Hepatocyte (in vitro differentiated cells): ENCODE measurements around the gene TNFSF15. TPM values are rescaled to one million over a fixed set of nuclear protein-coding genes. Genes with fewer than 3 reads are reported as not detected.

Source experiments
- DNase-seq: peaks from one replicate; pipeline ENCODE4 v3.0.0-alpha.2; 2016; ENCODE audit warnings: low spot score
- H2AFZ ChIP-seq: fragments of 200-600 bp; sonication (generic); 2 replicates; pipeline ENCODE4 v1.6.0; 2016; ENCODE audit warnings: antibody characterized with exemption, mild to moderate bottlenecking
- H3K27ac ChIP-seq: fragments of 200-600 bp; sonication (generic); 2 replicates; pipeline ENCODE4 v1.5.1; 2016; ENCODE audit warnings: mild to moderate bottlenecking
- H3K27me3 ChIP-seq: fragments of 200-600 bp; sonication (generic); 2 replicates; pipeline ENCODE4 v1.6.1; 2016
- H3K36me3 ChIP-seq: fragments of 200-600 bp; sonication (generic); replicated peaks from 2 replicates; pipeline ENCODE4 v1.5.1; 2016; ENCODE audit warnings: low read depth; ENCODE audit not compliant: insufficient read depth
- H3K4me1 ChIP-seq: fragments of 200-600 bp; sonication (generic); 2 replicates; pipeline ENCODE4 v1.5.1; 2016; ENCODE audit warnings: mild to moderate bottlenecking, moderate library complexity; ENCODE audit not compliant: insufficient read depth
- H3K4me2 ChIP-seq: fragments of 200-600 bp; sonication (generic); 2 replicates; pipeline ENCODE4 v1.6.0; 2016
- H3K4me3 ChIP-seq: fragments of 200-600 bp; sonication (generic); 2 replicates; pipeline ENCODE4 v1.5.1; 2016; ENCODE audit warnings: mild to moderate bottlenecking
- H3K79me2 ChIP-seq: fragments of 200-600 bp; sonication (generic); 2 replicates; pipeline ENCODE4 v1.6.0; 2017; ENCODE audit warnings: mild to moderate bottlenecking
- H3K9me2 ChIP-seq: fragments of 200-600 bp; sonication (generic); replicated peaks from 2 replicates; pipeline ENCODE4 v1.6.0; 2017; ENCODE audit warnings: mild to moderate bottlenecking; ENCODE audit not compliant: insufficient read depth
- H3K9me3 ChIP-seq: fragments of 200-600 bp; sonication (generic); 2 replicates; pipeline ENCODE4 v1.5.1; 2016; ENCODE audit warnings: low read depth, mild to moderate bottlenecking
- H4K20me1 ChIP-seq: fragments of 200-600 bp; sonication (generic); 2 replicates; pipeline ENCODE4 v1.6.0; 2016; ENCODE audit warnings: mild to moderate bottlenecking; ENCODE audit not compliant: insufficient read depth, poor library complexity, severe bottlenecking
- EZH2 ChIP-seq: fragments of 200-600 bp; sonication (generic); IDR thresholded peaks from 2 replicates; pipeline ENCODE4 v1.6.1; 2016; ENCODE audit warnings: antibody characterized with exemption, mild to moderate bottlenecking, borderline replicate concordance
- EZH2phosphoT487 ChIP-seq: fragments of 200-600 bp; sonication (generic); IDR thresholded peaks from one replicate; pipeline ENCODE4 v1.6.1; 2018; ENCODE audit warnings: antibody characterized with exemption, mild to moderate bottlenecking, low read depth, moderate library complexity; ENCODE audit not compliant: unreplicated experiment, severe bottlenecking
- WGBS: methylation state at CpG from one replicate; pipeline ENCODE4 v1.1.6; 2016; ENCODE audit warnings: low lambda C conversion rate; ENCODE audit errors: missing lambda C conversion rate; 5-methylcytosine and 5-hydroxymethylcytosine counted together
- polyA plus RNA-seq: library from polyadenylated mRNA; unstranded; fragments of >200 nt; fragmentation: Nextera tagmentation; extraction: Ambion mirVana; gene quantifications from 2 replicates; pipeline ENCODE4 v1.2.1, GENCODE V29; 2016
- total RNA-seq: library from RNA; depleted of rRNA; stranded (reverse); fragments of >200 nt; gene quantifications from 2 replicates; pipeline ENCODE4 v1.2.3, GENCODE V29; 2014
- TF ChIP-seq, protein P1 (sequence below): fragments of 200-600 bp; sonication (generic); IDR thresholded peaks from 2 replicates; pipeline ENCODE4 v1.5.1; 2016; ENCODE audit warnings: antibody characterized with exemption, mild to moderate bottlenecking; ENCODE audit not compliant: poor library complexity

The TNFSF15 gene
- total and polyA plus RNA-seq, 2 experiments from 2014 or later, result 3.3 to 8.5 TPM

DNA sequence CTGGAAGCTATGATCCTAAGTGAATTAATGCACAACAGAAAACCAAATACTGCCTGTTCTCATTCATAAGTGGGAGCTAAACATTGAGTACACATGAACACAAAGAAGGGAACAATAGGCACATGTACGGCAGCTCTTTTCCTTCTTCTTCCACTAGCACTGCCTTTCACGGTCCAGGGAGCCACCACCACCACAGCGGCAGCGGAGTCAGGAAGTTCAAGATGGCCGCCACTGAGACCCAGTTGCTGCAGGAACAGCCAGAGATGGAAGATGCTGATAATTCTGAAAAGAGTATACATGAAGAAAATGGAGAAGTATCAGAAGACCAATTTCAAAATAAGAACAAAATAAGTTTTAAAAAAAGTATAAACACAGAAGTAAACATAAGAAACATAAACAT, 39.5 kb upstream of the TNFSF15 start:
- Histone ChIP-seq H3K4me3 (no peak overlapping the region), H3K27ac (no peak overlapping the region), H3K9me3 (no peaks in the 10 kb centered on the region), H3K36me3 (no peaks in the 10 kb centered on the region), H2AFZ (no peak overlapping the region), H4K20me1 (no peaks in the 10 kb centered on the region), H3K4me2 (no peak overlapping the region), H3K27me3 (no peaks in the 10 kb centered on the region), H3K4me1 (peaks cover 5% of the 10 kb centered on the region), H3K9me2 (no peaks in the 10 kb centered on the region), H3K79me2 (no peaks in the 10 kb centered on the region)
- WGBS, result 96% methylated on average over 5 of the region's 5 CpGs
- no peak for DNase-seq
- TF ChIP-seq, protein P1, sequence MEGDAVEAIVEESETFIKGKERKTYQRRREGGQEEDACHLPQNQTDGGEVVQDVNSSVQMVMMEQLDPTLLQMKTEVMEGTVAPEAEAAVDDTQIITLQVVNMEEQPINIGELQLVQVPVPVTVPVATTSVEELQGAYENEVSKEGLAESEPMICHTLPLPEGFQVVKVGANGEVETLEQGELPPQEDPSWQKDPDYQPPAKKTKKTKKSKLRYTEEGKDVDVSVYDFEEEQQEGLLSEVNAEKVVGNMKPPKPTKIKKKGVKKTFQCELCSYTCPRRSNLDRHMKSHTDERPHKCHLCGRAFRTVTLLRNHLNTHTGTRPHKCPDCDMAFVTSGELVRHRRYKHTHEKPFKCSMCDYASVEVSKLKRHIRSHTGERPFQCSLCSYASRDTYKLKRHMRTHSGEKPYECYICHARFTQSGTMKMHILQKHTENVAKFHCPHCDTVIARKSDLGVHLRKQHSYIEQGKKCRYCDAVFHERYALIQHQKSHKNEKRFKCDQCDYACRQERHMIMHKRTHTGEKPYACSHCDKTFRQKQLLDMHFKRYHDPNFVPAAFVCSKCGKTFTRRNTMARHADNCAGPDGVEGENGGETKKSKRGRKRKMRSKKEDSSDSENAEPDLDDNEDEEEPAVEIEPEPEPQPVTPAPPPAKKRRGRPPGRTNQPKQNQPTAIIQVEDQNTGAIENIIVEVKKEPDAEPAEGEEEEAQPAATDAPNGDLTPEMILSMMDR, result no peak
- TF ChIP-seq EZH2 (no peak), EZH2phosphoT487 (no peak)

DNA sequence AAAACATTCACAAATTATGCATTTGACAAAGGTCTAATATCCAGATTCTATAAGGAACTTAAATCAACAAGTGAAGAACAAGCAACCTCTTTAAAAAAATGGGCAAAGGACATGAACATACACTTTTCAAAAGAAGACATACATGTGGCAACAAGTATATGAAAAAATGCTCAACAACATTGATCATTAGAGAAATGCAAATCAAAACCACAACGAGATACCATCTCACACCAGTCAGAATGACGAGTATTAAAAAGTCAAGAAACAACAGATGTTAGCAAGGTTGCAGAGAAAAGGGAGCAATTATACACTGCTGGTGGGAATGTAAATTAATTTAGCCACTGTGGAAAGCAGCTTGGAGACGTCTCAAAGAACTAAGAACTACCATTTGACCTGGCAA, 38.9 kb upstream of the TNFSF15 start:
- Histone ChIP-seq H3K27me3 (no peaks in the 10 kb centered on the region), H3K4me1 (peaks cover 1% of the 10 kb centered on the region), H3K27ac (no peak overlapping the region), H3K4me3 (no peak overlapping the region), H4K20me1 (no peaks in the 10 kb centered on the region), H3K36me3 (no peaks in the 10 kb centered on the region), H3K9me2 (no peaks in the 10 kb centered on the region), H2AFZ (no peak overlapping the region), H3K79me2 (no peaks in the 10 kb centered on the region), H3K4me2 (no peak overlapping the region), H3K9me3 (no peaks in the 10 kb centered on the region)
- WGBS, result 87% methylated on average over 3 of the region's 3 CpGs
- no peak for DNase-seq
- TF ChIP-seq EZH2phosphoT487, result no peak
- TF ChIP-seq, protein P1, result no peak
- no peak for TF ChIP-seq EZH2

DNA sequence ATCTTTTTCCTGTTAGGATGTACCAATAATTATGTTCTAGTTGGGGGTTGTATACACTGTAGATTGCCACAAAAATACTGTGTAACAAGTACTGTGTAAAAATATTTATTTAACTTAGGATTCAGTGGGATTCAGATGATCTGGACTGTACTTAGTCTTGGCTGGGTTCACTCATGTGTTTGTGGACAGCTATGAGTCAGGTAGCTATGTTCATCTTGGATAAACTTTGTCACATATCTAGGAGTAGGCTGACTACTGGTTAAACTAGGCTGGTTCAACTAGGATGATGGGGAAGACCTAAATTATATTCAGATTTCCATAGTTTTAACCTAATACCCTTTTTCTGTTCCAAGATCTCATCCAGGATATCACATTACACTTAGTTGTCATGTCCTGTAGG, 32.1 kb upstream of the TNFSF15 start:
- no peak for DNase-seq
- Histone ChIP-seq H4K20me1 (no peaks in the 10 kb centered on the region), H3K36me3 (no peaks in the 10 kb centered on the region), H3K9me2 (no peaks in the 10 kb centered on the region), H3K27me3 (no peaks in the 10 kb centered on the region), H3K4me1 (no peaks in the 10 kb centered on the region), H3K4me3 (no peak overlapping the region), H3K4me2 (no peak overlapping the region), H3K27ac (no peak overlapping the region), H3K9me3 (no peaks in the 10 kb centered on the region), H3K79me2 (no peaks in the 10 kb centered on the region), H2AFZ (no peak overlapping the region)
- TF ChIP-seq, protein P1, result no peak
- TF ChIP-seq EZH2 (no peak), EZH2phosphoT487 (no peak)

DNA sequence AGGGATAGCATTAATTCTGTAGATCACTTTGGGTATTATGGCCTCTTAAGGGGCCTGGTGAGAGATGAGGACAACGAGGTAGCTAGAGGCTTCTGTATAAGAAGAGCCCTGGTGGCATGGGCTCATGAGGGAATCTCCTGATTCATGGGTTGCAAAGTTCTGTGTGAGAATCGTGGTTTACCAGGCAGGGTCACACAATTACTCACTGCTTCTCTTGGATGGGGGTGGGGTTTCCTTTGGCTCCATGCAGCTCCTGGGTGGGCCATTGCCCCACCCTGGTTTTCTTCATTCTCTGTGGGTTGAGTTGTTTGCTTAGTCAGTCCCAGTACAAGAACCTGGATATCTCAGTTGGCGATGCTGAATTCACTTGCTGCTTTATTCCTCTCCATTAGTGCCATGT, 30.9 kb upstream of the TNFSF15 start:
- WGBS, result 94% methylated on average over 3 of the region's 3 CpGs
- Histone ChIP-seq H3K4me3 (no peak overlapping the region), H3K4me2 (no peak overlapping the region), H3K9me3 (no peaks in the 10 kb centered on the region), H3K27ac (no peak overlapping the region), H3K36me3 (no peaks in the 10 kb centered on the region), H3K27me3 (no peaks in the 10 kb centered on the region), H2AFZ (no peak overlapping the region), H3K79me2 (no peaks in the 10 kb centered on the region), H3K9me2 (no peaks in the 10 kb centered on the region), H4K20me1 (no peaks in the 10 kb centered on the region), H3K4me1 (no peaks in the 10 kb centered on the region)
- no peak for TF ChIP-seq EZH2phosphoT487
- TF ChIP-seq EZH2, result no peak
- TF ChIP-seq, protein P1, result no peak
- no peak for DNase-seq
